ENCODE data around the gene PLCH1.

DNA sequence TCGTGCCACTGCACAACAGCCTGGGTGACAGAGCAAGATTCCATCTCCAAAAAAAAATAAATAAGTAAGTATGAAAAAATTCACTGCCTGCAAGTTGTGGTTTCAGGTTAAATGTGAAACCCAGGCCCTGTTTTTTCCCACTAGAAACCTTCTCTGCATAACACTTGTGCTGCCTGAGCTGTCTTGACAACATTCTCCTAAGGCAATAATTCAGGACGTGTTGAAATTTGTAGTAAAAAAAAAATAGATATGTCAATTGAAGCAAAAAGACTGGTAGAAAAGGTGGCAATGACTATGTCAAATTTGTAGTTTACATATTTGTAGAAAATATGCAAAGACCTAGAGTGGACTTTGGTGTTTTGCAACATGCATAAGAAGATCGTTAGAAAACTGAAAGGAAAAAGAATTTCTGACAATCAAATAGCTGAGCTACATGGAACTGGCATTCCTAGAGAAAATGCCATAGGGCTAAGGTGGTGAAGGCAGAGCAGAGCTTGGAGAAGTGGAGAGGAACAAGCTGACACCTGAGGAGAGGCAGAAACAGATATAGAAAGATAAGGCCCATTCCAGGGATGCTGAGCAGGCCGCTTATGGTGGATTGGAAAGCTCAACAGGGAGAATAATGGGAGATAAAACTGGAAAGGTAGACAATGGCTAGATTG is 150.2 kb downstream of the PLCH1 start:
- TF ChIP-seq, protein P1, sequence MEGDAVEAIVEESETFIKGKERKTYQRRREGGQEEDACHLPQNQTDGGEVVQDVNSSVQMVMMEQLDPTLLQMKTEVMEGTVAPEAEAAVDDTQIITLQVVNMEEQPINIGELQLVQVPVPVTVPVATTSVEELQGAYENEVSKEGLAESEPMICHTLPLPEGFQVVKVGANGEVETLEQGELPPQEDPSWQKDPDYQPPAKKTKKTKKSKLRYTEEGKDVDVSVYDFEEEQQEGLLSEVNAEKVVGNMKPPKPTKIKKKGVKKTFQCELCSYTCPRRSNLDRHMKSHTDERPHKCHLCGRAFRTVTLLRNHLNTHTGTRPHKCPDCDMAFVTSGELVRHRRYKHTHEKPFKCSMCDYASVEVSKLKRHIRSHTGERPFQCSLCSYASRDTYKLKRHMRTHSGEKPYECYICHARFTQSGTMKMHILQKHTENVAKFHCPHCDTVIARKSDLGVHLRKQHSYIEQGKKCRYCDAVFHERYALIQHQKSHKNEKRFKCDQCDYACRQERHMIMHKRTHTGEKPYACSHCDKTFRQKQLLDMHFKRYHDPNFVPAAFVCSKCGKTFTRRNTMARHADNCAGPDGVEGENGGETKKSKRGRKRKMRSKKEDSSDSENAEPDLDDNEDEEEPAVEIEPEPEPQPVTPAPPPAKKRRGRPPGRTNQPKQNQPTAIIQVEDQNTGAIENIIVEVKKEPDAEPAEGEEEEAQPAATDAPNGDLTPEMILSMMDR (tag by site-specific recombination; IDR thresholded peaks at IDR 0.05) = no peak
- TF ChIP-seq ZBTB17 (tag by site-specific recombination; IDR thresholded peaks at IDR 0.05) = no peak
- TF ChIP-seq ZNF48 (tag by site-specific recombination; IDR thresholded peaks at IDR 0.05) = no peak
- TF ChIP-seq GFI1B (tag by site-specific recombination; IDR thresholded peaks at IDR 0.05) = no peak
- no peak for TF ChIP-seq ZNF558 (tag by site-specific recombination; IDR thresholded peaks at IDR 0.05)
- TF ChIP-seq MEIS1 (CRISPR knock-in tag; IDR thresholded peaks at IDR 0.05; ENCODE audit: borderline replicate concordance) = no peak
- TF ChIP-seq, protein P2, sequence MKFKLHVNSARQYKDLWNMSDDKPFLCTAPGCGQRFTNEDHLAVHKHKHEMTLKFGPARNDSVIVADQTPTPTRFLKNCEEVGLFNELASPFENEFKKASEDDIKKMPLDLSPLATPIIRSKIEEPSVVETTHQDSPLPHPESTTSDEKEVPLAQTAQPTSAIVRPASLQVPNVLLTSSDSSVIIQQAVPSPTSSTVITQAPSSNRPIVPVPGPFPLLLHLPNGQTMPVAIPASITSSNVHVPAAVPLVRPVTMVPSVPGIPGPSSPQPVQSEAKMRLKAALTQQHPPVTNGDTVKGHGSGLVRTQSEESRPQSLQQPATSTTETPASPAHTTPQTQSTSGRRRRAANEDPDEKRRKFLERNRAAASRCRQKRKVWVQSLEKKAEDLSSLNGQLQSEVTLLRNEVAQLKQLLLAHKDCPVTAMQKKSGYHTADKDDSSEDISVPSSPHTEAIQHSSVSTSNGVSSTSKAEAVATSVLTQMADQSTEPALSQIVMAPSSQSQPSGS (tag by site-specific recombination; IDR thresholded peaks at IDR 0.05; ENCODE audit: low read depth) = no peak
- no peak for TF ChIP-seq ZNF274 (IDR thresholded peaks at IDR 0.05; ENCODE audit: low read length)
- no peak for TF ChIP-seq ZNF274 (tag by site-specific recombination; IDR thresholded peaks at IDR 0.05; ENCODE audit: borderline replicate concordance)
- TF ChIP-seq ZNF768 (tag by site-specific recombination; IDR thresholded peaks at IDR 0.05) = no peak
- no peak for TF ChIP-seq HOXD13 (CRISPR knock-in tag; IDR thresholded peaks at IDR 0.05; ENCODE audit: borderline replicate concordance)
- TF ChIP-seq, protein P3, sequence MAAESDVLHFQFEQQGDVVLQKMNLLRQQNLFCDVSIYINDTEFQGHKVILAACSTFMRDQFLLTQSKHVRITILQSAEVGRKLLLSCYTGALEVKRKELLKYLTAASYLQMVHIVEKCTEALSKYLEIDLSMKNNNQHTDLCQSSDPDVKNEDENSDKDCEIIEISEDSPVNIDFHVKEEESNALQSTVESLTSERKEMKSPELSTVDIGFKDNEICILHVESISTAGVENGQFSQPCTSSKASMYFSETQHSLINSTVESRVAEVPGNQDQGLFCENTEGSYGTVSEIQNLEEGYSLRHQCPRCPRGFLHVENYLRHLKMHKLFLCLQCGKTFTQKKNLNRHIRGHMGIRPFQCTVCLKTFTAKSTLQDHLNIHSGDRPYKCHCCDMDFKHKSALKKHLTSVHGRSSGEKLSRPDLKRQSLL (tag by site-specific recombination; IDR thresholded peaks at IDR 0.05) = no peak
- no peak for TF ChIP-seq FEZF1 (tag by site-specific recombination; IDR thresholded peaks at IDR 0.05)
- TF ChIP-seq, protein P4, sequence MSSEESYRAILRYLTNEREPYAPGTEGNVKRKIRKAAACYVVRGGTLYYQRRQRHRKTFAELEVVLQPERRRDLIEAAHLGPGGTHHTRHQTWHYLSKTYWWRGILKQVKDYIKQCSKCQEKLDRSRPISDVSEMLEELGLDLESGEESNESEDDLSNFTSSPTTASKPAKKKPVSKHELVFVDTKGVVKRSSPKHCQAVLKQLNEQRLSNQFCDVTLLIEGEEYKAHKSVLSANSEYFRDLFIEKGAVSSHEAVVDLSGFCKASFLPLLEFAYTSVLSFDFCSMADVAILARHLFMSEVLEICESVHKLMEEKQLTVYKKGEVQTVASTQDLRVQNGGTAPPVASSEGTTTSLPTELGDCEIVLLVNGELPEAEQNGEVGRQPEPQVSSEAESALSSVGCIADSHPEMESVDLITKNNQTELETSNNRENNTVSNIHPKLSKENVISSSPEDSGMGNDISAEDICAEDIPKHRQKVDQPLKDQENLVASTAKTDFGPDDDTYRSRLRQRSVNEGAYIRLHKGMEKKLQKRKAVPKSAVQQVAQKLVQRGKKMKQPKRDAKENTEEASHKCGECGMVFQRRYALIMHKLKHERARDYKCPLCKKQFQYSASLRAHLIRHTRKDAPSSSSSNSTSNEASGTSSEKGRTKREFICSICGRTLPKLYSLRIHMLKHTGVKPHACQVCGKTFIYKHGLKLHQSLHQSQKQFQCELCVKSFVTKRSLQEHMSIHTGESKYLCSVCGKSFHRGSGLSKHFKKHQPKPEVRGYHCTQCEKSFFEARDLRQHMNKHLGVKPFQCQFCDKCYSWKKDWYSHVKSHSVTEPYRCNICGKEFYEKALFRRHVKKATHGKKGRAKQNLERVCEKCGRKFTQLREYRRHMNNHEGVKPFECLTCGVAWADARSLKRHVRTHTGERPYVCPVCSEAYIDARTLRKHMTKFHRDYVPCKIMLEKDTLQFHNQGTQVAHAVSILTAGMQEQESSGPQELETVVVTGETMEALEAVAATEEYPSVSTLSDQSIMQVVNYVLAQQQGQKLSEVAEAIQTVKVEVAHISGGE (tag by site-specific recombination; conservative IDR thresholded peaks at IDR 0.05; ENCODE audit: low read depth) = no peak
- TF ChIP-seq, protein P5, sequence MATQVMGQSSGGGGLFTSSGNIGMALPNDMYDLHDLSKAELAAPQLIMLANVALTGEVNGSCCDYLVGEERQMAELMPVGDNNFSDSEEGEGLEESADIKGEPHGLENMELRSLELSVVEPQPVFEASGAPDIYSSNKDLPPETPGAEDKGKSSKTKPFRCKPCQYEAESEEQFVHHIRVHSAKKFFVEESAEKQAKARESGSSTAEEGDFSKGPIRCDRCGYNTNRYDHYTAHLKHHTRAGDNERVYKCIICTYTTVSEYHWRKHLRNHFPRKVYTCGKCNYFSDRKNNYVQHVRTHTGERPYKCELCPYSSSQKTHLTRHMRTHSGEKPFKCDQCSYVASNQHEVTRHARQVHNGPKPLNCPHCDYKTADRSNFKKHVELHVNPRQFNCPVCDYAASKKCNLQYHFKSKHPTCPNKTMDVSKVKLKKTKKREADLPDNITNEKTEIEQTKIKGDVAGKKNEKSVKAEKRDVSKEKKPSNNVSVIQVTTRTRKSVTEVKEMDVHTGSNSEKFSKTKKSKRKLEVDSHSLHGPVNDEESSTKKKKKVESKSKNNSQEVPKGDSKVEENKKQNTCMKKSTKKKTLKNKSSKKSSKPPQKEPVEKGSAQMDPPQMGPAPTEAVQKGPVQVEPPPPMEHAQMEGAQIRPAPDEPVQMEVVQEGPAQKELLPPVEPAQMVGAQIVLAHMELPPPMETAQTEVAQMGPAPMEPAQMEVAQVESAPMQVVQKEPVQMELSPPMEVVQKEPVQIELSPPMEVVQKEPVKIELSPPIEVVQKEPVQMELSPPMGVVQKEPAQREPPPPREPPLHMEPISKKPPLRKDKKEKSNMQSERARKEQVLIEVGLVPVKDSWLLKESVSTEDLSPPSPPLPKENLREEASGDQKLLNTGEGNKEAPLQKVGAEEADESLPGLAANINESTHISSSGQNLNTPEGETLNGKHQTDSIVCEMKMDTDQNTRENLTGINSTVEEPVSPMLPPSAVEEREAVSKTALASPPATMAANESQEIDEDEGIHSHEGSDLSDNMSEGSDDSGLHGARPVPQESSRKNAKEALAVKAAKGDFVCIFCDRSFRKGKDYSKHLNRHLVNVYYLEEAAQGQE (tag by site-specific recombination; IDR thresholded peaks at IDR 0.05) = no peak
